HG03439 (cell line): ENCODE data around the gene NKX1-2.
A peak's percentile ranks its signal among the peaks of the same experiment; 100 is the strongest.

Source experiments
- ATAC-seq: cut with Tn5 transposase; IDR thresholded peaks from one replicate; pipeline ENCODE4 v1.9.1; 2021; ENCODE audit warnings: mild to moderate bottlenecking, moderate library complexity; ENCODE audit not compliant: unreplicated experiment

NKX1-2 gene

DNA sequence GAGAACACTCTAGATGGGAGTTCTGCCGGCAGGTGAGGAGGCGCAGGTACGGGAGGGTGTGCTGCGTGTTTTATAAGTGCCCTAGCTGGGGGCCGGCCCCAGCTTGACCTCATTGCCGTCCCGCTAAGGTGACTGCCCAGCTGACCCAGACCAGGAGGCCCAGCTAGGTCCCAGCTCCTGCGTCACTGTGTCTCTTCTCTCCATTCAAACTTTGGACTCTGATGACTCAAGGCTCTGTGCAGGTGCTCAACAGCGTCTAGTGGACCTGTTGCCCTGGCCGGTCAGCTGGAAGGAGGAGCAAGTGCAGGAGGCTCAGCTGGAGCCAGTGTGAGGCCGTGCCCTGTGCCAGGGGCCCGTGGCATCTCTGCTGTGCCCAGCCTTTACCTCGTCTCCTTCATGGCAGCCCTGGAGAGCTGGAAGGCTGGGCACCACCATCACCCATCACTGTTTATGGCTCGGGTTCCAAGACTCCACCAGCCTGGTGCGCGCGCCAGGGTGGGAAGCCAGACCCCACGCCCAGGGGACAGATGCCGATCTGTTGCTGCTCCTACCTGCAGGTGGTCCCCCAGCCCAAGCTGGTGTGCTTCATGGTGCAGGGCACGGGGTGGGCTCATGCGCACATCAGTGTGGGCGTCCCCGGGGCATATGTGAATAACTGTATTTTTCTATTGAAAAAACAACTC is 26.3 kb upstream of the NKX1-2 start:
- ATAC-seq, result no peak

DNA sequence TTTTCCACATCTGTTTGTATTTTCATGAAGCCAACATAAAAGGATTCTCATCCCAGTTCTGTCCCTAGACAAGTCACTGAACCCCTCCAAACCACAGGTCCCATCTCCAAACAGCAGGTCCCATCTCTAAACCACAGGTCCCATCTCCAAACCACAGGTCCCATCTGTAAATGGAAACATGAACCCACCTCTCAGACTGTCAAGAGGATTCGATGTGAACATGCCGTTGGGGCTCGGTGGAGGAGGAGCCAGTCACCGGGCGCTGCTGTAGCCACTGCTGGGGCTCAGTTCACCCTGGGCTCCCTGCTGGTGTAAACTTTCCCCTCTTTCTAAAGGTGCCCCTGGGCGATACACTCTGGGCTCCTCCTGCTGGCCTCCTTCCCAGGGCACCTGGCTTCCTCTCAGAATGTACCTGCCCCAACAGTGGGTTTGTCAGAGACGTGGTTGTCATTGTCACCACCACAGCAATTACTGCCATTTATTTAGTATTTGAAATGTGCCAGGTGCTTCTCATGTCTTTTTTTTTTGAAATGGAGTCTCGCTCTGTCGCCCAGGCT is 24.8 kb upstream of the NKX1-2 start:
- no peak for ATAC-seq

DNA sequence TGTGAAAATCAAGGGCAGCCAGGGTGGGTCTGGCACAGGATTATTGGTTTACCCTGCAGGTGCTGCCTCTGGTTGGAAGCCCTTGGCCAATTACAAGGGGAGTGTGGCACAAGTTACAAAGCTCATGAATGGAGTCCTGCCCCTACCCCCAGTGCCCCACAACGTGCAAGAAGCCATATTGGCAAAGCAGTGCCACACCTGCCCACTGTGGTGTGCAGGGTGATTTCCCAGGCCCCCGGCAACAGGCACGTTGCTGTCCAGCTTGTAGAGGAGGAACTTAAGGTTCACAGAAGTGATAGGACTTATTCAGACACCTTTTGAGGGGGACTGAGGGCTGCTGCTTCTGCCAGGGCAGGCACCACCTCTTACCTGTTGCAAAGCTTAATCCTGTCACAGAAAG is 23.2 kb upstream of the NKX1-2 start:
- no peak for ATAC-seq

DNA sequence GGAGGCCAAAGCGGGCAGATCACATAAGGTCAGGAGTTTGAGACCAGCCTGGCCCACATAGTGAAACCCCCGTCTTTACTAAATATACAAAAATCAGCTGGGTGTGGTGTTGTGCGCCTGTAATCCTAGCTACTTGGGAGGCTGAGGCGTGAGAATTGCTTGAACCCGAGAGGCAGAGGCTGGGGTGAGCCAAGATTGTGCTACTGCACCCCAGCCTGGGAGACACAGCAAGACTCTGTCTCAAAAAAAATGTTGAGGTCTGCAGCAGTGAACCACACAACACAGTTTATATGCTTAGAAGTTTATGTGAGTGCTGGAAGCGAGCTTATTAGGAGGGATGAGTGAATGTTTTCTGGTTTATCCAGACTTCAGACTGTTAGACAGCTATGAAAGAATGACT is 22.2 kb upstream of the NKX1-2 start:
- no peak for ATAC-seq

DNA sequence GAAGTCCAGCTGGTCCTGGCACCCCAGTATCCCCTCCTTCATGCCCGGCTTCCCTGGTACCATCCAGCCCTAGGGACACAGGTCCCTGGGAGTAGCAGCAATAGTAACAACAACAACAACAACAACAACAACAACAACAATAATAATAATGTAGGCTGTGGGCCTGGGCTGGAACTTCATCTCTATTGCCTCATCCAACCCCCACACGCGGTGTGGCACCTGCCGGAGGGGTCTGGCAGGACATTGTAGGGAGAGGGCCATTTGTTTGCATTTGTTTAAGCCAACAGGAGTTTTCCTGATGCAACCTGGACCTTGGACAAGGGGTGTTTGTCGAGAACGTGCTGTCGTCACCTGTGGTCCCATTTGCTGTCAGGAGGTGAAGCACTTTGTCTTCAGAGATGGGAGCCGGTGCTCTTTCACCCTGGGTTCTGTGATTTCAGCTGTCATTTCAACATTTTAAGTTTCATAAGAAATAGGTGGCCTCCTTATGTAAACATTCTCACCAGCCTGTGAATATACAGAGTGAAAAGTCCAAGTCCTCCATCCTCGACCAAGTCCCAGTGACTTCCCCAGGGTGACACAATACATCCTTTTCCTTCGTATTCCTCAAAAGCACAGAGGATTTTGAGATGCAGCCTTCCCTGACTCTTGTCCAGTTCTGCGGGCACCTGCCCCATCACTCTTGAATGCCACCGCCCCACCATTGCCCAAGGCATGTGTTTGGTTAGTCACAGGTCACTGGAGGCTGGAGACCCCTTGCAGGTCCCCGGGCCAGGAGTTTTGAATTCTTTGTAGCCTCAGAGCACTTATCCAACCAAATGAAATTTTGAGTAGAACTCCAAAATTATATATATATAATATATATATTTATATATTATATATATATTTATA is 21.0 kb upstream of the NKX1-2 start:
- ATAC-seq, result no peak

DNA sequence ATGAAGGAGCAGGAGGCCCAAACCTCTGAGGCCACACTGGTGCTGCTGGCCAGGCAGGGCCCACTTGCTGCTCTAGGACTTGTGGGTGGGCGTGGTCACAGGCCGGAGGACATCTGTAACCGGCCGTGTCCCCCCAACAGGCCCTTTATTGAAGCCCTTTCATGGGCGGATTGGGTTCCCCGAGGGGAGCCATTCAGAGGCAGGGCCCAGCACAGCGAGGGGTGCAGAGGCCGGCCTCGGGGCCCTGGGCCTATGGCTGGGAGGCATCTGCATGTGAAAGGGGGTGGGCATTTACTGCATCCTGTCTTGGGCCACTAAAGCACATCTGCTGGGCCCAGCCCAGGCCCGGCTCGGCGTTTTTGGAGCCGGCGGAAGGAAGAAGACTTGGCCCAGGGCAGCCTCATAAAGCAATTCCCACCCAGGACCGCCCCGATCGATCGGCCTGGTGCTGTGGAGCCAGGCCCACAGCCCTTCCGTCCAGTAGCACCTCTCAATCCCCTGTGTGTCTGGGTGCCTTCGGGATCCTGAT is 20.2 kb upstream of the NKX1-2 start:
- no peak for ATAC-seq

DNA sequence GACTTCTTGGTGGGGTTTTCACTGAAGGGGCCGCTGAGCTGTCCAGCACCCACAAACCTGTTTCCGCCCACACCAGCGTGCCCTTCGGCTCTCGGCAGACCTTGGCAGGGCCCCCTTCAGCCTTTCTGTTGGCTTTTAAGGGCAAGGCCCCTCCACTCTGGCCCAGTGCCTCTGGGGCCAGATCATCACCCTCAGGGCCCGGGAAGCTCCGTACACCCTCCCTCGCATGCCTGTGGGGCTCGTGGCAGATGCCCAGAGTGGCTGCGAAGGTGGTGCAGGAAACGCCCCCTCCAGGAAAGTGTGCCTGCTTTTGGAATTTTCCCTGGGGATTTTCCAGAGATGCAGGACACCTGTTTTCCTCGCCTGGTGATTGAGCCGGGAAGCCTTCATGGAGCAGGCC is 18.8 kb upstream of the NKX1-2 start:
- ATAC-seq, result no peak

DNA sequence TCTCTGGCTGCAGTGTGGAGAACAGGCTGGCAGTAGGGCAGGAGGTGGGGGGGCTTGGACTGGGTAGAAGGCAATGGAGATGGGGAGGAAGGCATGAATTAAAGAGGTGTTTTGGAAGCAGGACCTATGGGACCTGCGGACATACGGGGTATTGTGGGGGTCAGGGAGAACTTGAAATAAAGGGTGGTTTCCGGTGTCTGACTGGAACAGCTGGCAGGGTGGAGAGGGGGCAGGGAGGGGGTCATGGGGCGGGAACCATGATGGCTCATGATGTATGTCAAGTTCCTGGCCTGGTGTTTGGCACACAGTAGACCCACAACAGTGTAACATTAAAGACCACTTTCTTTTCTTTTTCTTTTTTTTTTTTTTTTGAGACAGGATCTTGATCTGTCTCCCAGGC is 17.3 kb upstream of the NKX1-2 start:
- no peak for ATAC-seq

DNA sequence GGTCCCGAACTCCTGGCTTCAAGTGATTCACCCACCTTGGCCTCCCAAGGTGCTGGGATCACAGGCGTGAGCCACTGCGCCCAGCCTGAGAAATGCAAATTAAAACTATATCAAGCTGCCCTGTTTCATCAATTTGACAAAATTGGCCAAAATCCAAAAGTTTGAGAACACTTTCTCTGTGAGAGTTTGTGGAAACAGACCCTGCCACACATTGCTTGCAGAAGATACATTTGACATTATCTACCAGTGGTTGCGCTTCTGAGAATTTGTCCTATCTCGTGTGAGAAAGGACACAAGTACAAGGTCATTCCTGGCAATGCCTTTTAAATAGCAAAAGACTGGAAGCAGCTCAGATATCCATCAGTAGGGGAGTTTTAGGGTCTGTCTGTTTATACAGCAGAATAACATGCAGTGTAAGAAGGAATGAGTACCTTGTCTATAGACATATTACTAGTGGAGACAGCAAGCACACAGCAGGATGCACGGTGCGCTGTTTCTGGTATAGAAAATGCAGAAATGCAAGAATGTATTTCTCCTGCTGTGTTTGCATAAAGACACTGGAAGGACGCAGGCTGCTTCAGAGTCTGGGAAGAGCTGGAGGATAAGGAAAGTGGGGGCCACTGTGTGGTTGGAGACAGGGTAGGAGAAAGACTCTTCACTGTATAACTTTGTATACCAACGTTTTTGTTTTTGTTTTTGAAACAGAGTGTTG is 16.1 kb upstream of the NKX1-2 start:
- ATAC-seq, result no peak

DNA sequence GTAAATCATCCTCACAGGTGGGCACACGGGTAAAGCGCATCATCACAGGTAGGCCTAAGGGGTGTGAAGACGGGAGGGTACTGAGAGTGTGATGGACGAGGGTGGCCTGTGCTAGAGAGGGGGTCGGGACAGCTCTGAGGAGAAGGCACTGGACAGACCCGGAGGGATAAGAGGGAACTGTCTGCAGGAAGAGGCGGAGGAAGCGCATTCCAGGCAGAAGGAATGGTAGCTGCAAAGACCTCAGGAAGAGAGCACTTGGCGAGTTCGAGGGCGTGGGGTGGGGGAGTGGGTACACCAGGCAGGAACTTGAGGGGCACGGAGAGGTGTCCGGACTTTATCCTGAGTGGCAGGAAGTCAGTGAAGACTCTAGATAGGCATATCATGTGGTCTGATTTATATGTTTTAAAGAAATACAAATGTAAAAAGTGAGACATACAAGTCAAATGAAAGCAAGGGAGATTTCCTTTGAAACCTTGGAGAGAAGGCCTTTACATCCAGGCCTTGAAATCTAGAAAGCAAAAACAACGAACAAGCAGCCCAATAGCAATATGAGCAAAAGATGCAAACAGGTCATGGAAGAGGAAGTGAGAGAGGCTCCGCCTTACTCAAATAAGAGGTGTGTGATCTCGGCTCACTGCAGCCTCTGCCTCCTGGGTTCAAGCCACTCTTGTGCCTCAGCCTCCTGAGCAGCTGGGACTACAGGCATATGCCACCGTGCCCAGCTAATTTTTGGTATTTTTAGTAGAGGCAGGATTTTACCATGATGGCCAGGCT is 15.4 kb upstream of the NKX1-2 start:
- no peak for ATAC-seq

DNA sequence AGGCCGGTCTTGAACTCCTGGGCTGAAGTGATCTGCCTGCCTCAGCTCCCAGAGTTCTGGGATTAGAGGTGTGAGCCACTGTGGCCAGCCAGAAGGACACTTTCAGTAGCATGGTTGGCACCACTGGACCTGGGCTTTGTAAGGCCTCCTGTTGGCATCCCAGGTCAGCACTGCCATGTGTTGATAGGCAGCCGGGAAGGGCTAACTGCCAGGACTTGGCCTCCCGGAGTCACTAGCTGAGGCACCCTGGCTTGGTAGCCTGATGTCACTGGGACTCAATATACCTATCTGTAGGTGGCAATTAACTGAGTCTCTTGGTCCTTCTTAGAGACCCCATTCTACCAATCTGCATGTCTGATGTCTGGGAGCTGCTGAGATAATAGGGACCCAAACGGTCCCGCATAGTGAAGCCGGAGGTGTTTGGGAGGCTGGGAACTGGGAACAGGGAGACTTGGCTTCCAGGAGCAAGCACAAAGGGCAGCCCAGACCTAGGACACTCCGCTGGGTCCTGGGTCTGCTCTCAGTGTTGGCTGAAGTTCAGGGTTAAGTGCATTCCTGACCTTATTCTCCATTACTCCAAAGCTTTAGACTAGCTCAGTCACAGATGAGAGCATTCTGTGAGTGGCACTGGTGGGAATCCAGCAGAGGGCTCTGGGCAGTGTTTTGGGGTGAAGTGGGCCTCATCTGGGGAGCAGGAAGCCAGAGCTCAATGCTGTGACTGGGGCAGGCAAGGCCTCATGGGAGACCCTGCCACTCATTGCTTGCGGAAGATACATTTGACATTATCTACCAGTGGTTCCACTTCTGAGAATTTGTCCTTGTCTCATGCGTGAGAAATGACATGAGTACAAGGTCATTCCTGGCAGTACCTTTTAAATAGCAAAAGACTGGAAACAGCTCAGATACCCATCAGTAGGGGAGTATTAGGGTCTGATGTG is 14.5 kb upstream of the NKX1-2 start:
- no peak for ATAC-seq

DNA sequence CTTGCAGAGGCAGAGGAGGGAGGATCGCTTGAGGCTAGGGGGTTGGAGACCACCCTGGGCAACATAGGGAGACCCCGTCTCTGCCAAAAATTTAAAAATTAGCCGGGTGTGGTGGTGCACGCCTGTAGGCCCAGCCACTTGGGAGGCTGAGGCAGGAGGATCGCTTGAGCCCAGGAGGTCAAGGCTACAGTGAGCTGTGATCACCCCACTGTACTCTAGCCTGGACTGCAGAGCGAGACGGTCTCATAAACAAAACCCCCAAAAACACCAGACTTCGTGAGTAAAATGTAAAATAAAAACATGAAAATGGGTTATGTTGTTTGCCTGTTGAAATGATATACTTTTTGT is 12.5 kb upstream of the NKX1-2 start:
- no peak for ATAC-seq

DNA sequence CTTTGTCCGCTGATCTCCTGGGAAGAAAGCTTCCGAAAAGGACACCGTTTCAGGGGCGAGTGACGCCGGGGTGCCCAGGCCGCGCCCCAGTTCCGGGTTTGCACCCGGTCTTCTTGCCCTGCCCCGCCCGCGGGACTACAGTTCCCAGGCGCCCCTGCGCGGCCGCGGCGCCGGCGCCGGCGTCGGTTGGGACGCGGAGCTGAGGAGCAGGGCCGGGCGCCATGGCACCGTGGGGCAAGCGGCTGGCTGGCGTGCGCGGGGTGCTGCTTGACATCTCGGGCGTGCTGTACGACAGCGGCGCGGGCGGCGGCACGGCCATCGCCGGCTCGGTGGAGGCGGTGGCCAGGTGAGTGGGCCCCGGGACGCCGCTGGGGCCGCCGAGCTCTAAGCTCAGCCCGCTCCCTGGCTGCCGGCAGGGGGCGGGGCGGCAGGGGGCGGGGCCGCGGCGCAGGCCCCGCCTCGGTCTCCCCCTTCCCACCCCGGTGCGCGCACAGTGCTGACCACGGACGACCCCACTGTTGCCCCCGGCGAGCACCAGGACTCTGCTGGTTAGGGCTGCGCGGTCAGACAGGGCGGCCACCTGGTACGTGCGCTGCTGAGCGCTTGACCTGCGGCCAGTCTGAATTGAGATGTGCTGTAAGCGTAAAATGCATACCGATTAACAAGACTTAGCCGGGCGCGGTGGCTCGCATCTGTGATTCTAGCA is 12.0 kb upstream of the NKX1-2 start, which contains the start of gene LHPP:
Gene LHPP, plus strand, starts transcription at position 182 of the 706 bp plus-strand sequence. Its CDS starts 40 bp downstream, at position 222.
- ATAC-seq, result peak; percentile 96

DNA sequence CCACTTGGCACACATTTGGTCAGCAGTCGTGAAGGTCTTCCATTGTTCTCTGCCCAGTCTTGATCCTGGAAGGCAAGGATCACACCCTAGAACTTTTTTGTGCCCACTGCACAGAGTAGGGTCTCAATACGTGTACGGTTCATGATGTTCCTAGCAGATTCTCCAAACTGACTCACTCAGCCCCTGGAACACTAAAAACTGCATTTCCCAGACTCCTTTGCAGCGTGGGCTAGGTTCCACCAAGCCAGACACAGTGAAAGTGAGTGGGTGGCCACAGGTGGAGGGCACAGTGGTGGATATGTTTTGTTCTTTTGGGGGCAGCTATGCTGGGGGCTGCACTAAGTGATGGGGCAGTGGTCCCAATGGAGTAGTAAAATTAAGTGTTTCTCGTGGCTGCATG is 10.3 kb upstream of the NKX1-2 start:
- ATAC-seq, result no peak

DNA sequence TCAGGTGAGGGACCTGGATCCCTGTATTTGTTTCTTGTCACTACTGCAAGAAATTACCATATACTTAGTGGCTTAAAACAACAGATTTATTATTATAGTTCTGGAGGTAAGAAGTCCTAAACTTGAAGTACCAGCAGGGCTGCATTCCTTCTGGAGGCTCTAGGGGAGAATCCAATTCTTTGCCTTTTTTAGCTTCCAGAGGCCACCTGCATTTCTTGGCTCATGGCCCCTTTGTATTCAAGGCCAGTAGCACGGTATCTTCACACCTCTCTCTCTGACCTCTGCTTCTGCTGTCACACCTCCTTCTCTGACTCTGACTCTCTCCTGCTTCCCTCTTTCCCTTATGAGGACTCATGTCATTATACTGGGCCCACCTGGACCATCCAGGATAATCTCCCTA is 9.6 kb upstream of the NKX1-2 start:
- ATAC-seq, result no peak

DNA sequence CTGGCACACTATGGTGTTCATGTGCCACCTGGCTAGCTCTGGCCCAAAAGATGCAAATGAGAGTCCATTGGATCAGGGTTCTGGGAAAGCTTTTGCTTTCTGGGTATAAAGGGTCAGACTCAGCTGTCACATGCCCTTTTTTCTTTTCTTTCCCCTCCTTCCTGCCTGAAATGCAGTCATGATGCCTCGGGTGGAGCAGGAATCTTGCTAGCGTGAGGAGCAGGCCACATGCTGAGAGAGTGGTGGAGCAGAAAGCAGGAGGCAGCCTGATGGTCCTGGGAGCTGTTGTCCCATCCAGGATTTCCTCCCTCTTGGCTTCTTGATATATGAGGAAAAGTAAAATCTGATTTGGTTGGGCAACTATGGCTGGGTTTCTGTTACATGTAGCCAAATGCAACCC is 9.1 kb upstream of the NKX1-2 start:
- no peak for ATAC-seq

DNA sequence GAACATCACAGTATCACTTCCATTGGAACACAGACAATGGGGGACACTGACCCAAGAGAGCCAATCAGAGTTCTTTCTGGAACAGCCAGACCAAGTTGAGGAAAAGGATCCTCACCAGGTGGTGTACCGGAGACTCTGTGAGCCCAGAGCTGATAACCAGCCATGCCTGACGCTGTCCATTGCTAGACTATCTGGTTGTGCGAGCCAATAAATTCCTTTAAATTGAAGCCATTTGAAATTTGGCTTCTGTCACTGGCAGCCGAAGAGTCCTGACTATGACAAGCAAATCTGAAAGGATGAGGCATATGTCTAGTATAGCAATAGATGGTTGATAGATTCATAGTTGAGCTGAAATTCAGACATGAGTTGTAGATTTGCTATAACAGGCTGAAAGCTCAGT is 8.6 kb upstream of the NKX1-2 start:
- ATAC-seq, result no peak

DNA sequence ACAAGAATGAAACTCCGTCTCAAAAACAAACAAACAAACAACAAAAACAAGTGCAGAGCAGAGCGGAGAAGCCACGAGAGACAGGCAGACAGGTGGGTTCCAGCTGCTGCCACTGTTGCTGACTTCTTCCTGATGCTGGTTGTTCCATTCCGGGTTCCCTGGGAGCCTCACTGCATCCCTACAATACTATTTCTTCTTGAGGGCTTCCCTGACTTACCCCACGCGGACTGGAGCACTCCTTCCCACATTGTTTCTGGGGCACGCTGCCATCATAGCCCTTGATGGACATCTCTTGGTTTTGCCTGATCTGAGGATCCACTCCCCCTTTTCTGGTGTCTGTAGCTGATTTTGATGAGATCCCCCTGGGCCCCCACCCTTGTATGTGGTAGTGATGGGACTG is 5.6 kb upstream of the NKX1-2 start:
- no peak for ATAC-seq
